CD4-positive, alpha-beta memory T cell (primary cell): Measurements from ENCODE around the gene AXIN2. TPM values are rescaled to one million over a fixed set of nuclear protein-coding genes. Genes with fewer than 3 reads are reported as not detected.

Experiments used
- CTCF ChIA-PET: fragments of 350-600 bp; sonication (Branson Sonifier 250); formaldehyde crosslinking; loops from one replicate; lab custom pipeline; 2021; ENCODE audit warnings: inconsistent platforms; ENCODE audit not compliant: partially characterized antibody; lab: Charles Lee
- POLR2A ChIA-PET: fragments of 350-600 bp; sonication (Branson Sonifier 250); formaldehyde crosslinking; loops from one replicate; lab custom pipeline; 2021; ENCODE audit not compliant: partially characterized antibody; lab: Charles Lee
- DNase-seq, 5 donors: peaks; one replicate each; pipeline versions ENCODE4 v3.0.0 to v3.0.0-alpha.2; 2020 to 2022; ENCODE audit warnings: mixed read lengths in 1 of 5
- H3K27ac ChIP-seq: one replicate; pipeline ENCODE4 v1.7.0; 2013; ENCODE audit warnings: low read depth, low read length
- H3K27me3 ChIP-seq: 2 replicates; pipeline ENCODE4 v1.7.0; 2013; ENCODE audit warnings: mild to moderate bottlenecking, low read length, moderate library complexity; ENCODE audit not compliant: insufficient read depth
- H3K36me3 ChIP-seq: 2 replicates; pipeline ENCODE4 v1.7.0; 2013; ENCODE audit warnings: mild to moderate bottlenecking, low read length, moderate library complexity; ENCODE audit not compliant: insufficient read depth
- H3K4me1 ChIP-seq: 2 replicates; pipeline ENCODE4 v1.7.0; 2013; ENCODE audit warnings: mild to moderate bottlenecking, low read length, moderate library complexity; ENCODE audit not compliant: insufficient read depth
- H3K4me3 ChIP-seq, 2 donors: one replicate each; pipeline ENCODE4 v1.7.0; 2013; ENCODE audit warnings: low read length in 2 of 2, mild to moderate bottlenecking in 1 of 2
- H3K9me3 ChIP-seq, 2 donors: one replicate each; pipeline ENCODE4 v1.7.0; 2013; ENCODE audit warnings: low read length in 2 of 2, control low read depth in 1 of 2; ENCODE audit not compliant: control insufficient read depth in 1 of 2
- H3K27ac Mint-ChIP-seq, 7 donors: one replicate each; pipeline ENCODE4 v1.8.0; 2020 to 2021; ENCODE audit warnings: mixed read lengths in 7 of 7, mild to moderate bottlenecking in 6 of 7, inconsistent platforms in 3 of 7, moderate library complexity in 3 of 7
- H3K27me3 Mint-ChIP-seq, 2 donors: one replicate each; pipeline ENCODE4 v1.8.0; 2020 to 2021; ENCODE audit warnings: mixed read lengths in 2 of 2
- H3K36me3 Mint-ChIP-seq, 2 donors: one replicate each; pipeline ENCODE4 v1.8.0; 2020 to 2021; ENCODE audit warnings: mixed read lengths in 2 of 2, inconsistent platforms in 1 of 2, mild to moderate bottlenecking in 1 of 2
- H3K4me1 Mint-ChIP-seq, 4 donors: one replicate each; pipeline ENCODE4 v1.8.0; 2020 to 2021; ENCODE audit warnings: mixed read lengths in 4 of 4, mild to moderate bottlenecking in 1 of 4
- H3K4me3 Mint-ChIP-seq, 8 donors: one replicate each; pipeline ENCODE4 v1.8.0; 2020 to 2021; ENCODE audit warnings: mixed read lengths in 8 of 8, mild to moderate bottlenecking in 7 of 8, moderate library complexity in 6 of 8, inconsistent platforms in 3 of 8
- H3K9me3 Mint-ChIP-seq, 8 donors: one replicate each; pipeline ENCODE4 v1.8.0; 2020 to 2021; ENCODE audit warnings: mixed read lengths in 8 of 8, mild to moderate bottlenecking in 5 of 8, inconsistent platforms in 3 of 8, moderate library complexity in 1 of 8
- intact Hi-C: fragments of 100-400 bp; cut with micrococcal nuclease; formaldehyde crosslinking; loops from one replicate; pipeline ENCODE4 v1.15.1; 2023
- polyA plus RNA-seq, 2 donors: library from polyadenylated mRNA; unstranded; fragments of 300-500 nt; fragmentation: Illumina TruSeq; gene quantifications; one replicate each; pipeline ENCODE4 v1.2.3, GENCODE V29; 2021
- total RNA-seq, 2 experiments: library from RNA; stranded (reverse); gene quantifications; one replicate each; pipeline ENCODE4 v1.2.3, GENCODE V29; 2021

AXIN2 gene
- total and polyA plus RNA-seq, 4 experiments from 2014 or later, result 3.4 to 30.3 (median 20.9) TPM

GRCh38 chr17:65503557-65503956 is 57.9 kb downstream of the AXIN2 start:
- no peak overlapping the region for H3K4me3 ChIP-seq
- intact Hi-C loops, result no loop called here
- no peak overlapping the region for H3K4me3 Mint-ChIP-seq
- H3K9me3 ChIP-seq, result no peaks in the 10 kb centered on the region
- H3K4me1 ChIP-seq, result no peaks in the 10 kb centered on the region
- no peaks in the 10 kb centered on the region for H3K36me3 ChIP-seq
- ChIA-PET CTCF (interaction anchor here (1.1 kb wide), 1 partner anchor 20 kb away, joined by 3 read pairs; no protein-coding TSS in a partner anchor), POLR2A (no interaction called here)
- no peak for DNase-seq
- no peaks in the 10 kb centered on the region for H3K27me3 Mint-ChIP-seq
- H3K27ac Mint-ChIP-seq, result no peak overlapping the region
- peaks cover 0 to 7% (median 0%) of the 10 kb centered on the region in 4 donors for H3K4me1 Mint-ChIP-seq
- no peak overlapping the region for H3K27ac ChIP-seq
- H3K36me3 Mint-ChIP-seq, result no peaks in the 10 kb centered on the region
- peaks cover 0 to 3% (median 0%) of the 10 kb centered on the region in 8 donors for H3K9me3 Mint-ChIP-seq
- H3K27me3 ChIP-seq, result no peaks in the 10 kb centered on the region

GRCh38 chr17:65498816-65499215 is 62.6 kb downstream of the AXIN2 start:
- Histone ChIP-seq H3K27me3 (no peaks in the 10 kb centered on the region), H3K4me1 (peaks cover 10% of the 10 kb centered on the region), H3K4me3 (no peak overlapping the region), H3K36me3 (no peaks in the 10 kb centered on the region), H3K9me3 (no peaks in the 10 kb centered on the region), H3K27ac (no peak overlapping the region)
- H3K36me3 Mint-ChIP-seq, result no peaks in the 10 kb centered on the region
- peak overlapping the region in 1 of 7 donors; percentile 18 for H3K27ac Mint-ChIP-seq
- DNase-seq, result no peak
- ChIA-PET POLR2A (no interaction called here), CTCF (no interaction called here)
- H3K4me1 Mint-ChIP-seq, result peaks cover 10 to 26% (median 13%) of the 10 kb centered on the region in 4 donors
- intact Hi-C loops, result no loop called here
- no peaks in the 10 kb centered on the region for H3K27me3 Mint-ChIP-seq
- H3K4me3 Mint-ChIP-seq, result no peak overlapping the region
- no peaks in the 10 kb centered on the region for H3K9me3 Mint-ChIP-seq

- CTCF ChIA-PET, result no interaction called here
- no peaks in the 10 kb centered on the region for H3K36me3 Mint-ChIP-seq
These were observed 64.6 kb downstream of the AXIN2 start for GRCh38 chr17:65496801-65497200.

GRCh38 chr17:65495122-65496055 is 66.1 kb downstream of the AXIN2 start:
- H3K27me3 ChIP-seq, result no peaks in the 10 kb centered on the region
- peak overlapping the region in 1 of 2 donors; percentile 4 for H3K4me3 ChIP-seq
- no peaks in the 10 kb centered on the region for H3K9me3 ChIP-seq
- DNase-seq, result peak in 4 of 5 donors; percentile 22 to 36 (median 26)
- H3K4me1 ChIP-seq, result peaks cover 10% of the 10 kb centered on the region
- H3K27me3 Mint-ChIP-seq, result peaks cover 0 to 3% of the 10 kb centered on the region in 2 donors
- no peak overlapping the region for H3K27ac ChIP-seq
- peak overlapping the region in 6 of 7 donors; percentile 17 to 80 (median 64) for H3K27ac Mint-ChIP-seq
- peaks cover 10 to 22% (median 13%) of the 10 kb centered on the region in 4 donors for H3K4me1 Mint-ChIP-seq
- no peaks in the 10 kb centered on the region for H3K9me3 Mint-ChIP-seq
- intact Hi-C loops, result no loop called here
- ChIA-PET CTCF (no interaction called here), POLR2A (interaction anchor here (0.9 kb wide), 1 partner anchor 40 kb away, joined by 3 read pairs; no protein-coding TSS in a partner anchor)
- H3K36me3 ChIP-seq, result no peaks in the 10 kb centered on the region
- H3K4me3 Mint-ChIP-seq, result peak overlapping the region; percentile 70 to 85 (median 74)
- no peaks in the 10 kb centered on the region for H3K36me3 Mint-ChIP-seq

More at GRCh38 chr17:65496801-65497200, 64.6 kb downstream of the AXIN2 start:
- Histone ChIP-seq H3K9me3 (no peaks in the 10 kb centered on the region), H3K27me3 (no peaks in the 10 kb centered on the region), H3K27ac (no peak overlapping the region), H3K4me3 (no peak overlapping the region), H3K4me1 (peaks cover 10% of the 10 kb centered on the region), H3K36me3 (no peaks in the 10 kb centered on the region)
- Mint-ChIP-seq H3K4me1 (peaks cover 10 to 22% (median 13%) of the 10 kb centered on the region in 4 donors), H3K27me3 (no peaks in the 10 kb centered on the region), H3K9me3 (no peaks in the 10 kb centered on the region), H3K27ac (no peak overlapping the region), H3K4me3 (no peak overlapping the region)
- intact Hi-C loops, result no loop called here
- DNase-seq, result no peak
- POLR2A ChIA-PET, result no interaction called here

- Mint-ChIP-seq H3K9me3 (no peaks in the 10 kb centered on the region), H3K27me3 (peaks cover 5 to 7% of the 10 kb centered on the region in 2 donors), H3K27ac (peak overlapping the region in 1 of 7 donors; percentile 47), H3K4me3 (peak overlapping the region in 1 of 8 donors; percentile 9), H3K4me1 (peaks cover 0 to 6% (median 3%) of the 10 kb centered on the region in 4 donors), H3K36me3 (no peaks in the 10 kb centered on the region)
- Histone ChIP-seq H3K36me3 (no peaks in the 10 kb centered on the region), H3K27ac (no peak overlapping the region), H3K4me1 (no peaks in the 10 kb centered on the region), H3K27me3 (no peaks in the 10 kb centered on the region), H3K4me3 (no peak overlapping the region), H3K9me3 (no peaks in the 10 kb centered on the region)
- no peak for DNase-seq
- intact Hi-C loops, result no loop called here
- ChIA-PET CTCF (no interaction called here), POLR2A (no interaction called here)
These were observed 71.9 kb downstream of the AXIN2 start for GRCh38 chr17:65489413-65490155.

GRCh38 chr17:65488665-65489064 is 72.8 kb downstream of the AXIN2 start:
- Mint-ChIP-seq H3K27me3 (peaks cover 5 to 7% of the 10 kb centered on the region in 2 donors), H3K27ac (no peak overlapping the region), H3K4me3 (no peak overlapping the region), H3K9me3 (no peaks in the 10 kb centered on the region), H3K4me1 (peaks cover 0 to 2% (median 0%) of the 10 kb centered on the region in 4 donors), H3K36me3 (no peaks in the 10 kb centered on the region)
- no peak overlapping the region for H3K4me3 ChIP-seq
- DNase-seq, result no peak
- intact Hi-C loops, result no loop called here
- H3K27ac ChIP-seq, result no peak overlapping the region
- ChIA-PET POLR2A (no interaction called here), CTCF (no interaction called here)
- H3K27me3 ChIP-seq, result no peaks in the 10 kb centered on the region
- no peaks in the 10 kb centered on the region for H3K4me1 ChIP-seq
- H3K9me3 ChIP-seq, result no peaks in the 10 kb centered on the region
- no peaks in the 10 kb centered on the region for H3K36me3 ChIP-seq

GRCh38 chr17:65487990-65488389 is 73.5 kb downstream of the AXIN2 start:
- Histone ChIP-seq H3K9me3 (no peaks in the 10 kb centered on the region), H3K4me3 (no peak overlapping the region), H3K27ac (no peak overlapping the region), H3K4me1 (no peaks in the 10 kb centered on the region), H3K27me3 (no peaks in the 10 kb centered on the region), H3K36me3 (no peaks in the 10 kb centered on the region)
- CTCF ChIA-PET, result no interaction called here
- Mint-ChIP-seq H3K27ac (no peak overlapping the region), H3K4me3 (no peak overlapping the region), H3K4me1 (peaks cover 0 to 2% (median 0%) of the 10 kb centered on the region in 4 donors), H3K9me3 (no peaks in the 10 kb centered on the region), H3K36me3 (no peaks in the 10 kb centered on the region), H3K27me3 (peaks cover 5 to 7% of the 10 kb centered on the region in 2 donors)
- intact Hi-C loops, result no loop called here
- POLR2A ChIA-PET, result no interaction called here
- DNase-seq, result no peak
